WTC11 (cell line): ENCODE data around the gene SHC2.

Source experiments
- ZBTB43 ChIP-seq: sonication (generic); formaldehyde crosslinking; IDR thresholded peaks from 2 replicates; pipeline ENCODE4 v1.8.1; 2023; ENCODE audit warnings: mild to moderate bottlenecking, missing genetic modification reagents
- TF ChIP-seq, protein P1 (sequence below): fragments of 200-600 bp; IDR thresholded peaks from 2 replicates; pipeline ENCODE4 v1.8.0; 2022; ENCODE audit warnings: antibody characterized with exemption
- TF ChIP-seq, protein P2 (sequence below): sonication (generic); formaldehyde crosslinking; IDR thresholded peaks from 2 replicates; pipeline ENCODE4 v1.8.0; 2022; ENCODE audit warnings: mild to moderate bottlenecking, missing genetic modification reagents

DNA sequence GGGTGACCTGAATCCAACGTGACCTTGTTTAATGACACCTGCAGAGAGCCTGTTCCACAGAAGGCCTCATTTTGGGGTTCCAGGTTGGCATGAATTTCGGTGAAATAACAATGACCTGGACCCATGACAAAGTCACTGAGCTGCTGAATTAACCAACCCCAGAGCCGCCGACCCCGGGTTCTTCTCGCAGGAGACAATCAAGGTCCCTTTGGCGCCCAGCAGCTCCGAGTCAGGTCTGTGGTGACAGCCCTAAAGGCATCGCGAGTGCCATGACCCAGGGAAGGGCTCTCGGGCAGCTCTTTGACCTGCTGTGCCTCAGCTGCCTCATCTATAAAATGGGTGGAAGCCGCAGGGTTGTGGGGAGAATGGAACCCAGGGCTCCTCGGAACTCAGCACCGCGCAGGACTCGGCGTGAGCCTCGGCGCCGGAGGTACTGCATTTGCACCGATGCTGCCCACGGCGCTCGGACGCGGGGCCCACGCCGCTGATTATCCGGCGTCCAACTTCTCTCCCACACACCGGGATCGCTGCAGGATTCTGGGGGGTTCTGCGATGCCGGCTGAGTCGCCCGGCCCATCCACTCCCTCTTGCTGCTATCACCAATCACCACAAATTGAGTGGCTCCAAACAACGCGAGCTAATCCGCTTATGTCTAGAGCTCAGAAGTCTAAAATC lies 5.7 kb downstream of the SHC2 start:
- TF ChIP-seq, protein P1, sequence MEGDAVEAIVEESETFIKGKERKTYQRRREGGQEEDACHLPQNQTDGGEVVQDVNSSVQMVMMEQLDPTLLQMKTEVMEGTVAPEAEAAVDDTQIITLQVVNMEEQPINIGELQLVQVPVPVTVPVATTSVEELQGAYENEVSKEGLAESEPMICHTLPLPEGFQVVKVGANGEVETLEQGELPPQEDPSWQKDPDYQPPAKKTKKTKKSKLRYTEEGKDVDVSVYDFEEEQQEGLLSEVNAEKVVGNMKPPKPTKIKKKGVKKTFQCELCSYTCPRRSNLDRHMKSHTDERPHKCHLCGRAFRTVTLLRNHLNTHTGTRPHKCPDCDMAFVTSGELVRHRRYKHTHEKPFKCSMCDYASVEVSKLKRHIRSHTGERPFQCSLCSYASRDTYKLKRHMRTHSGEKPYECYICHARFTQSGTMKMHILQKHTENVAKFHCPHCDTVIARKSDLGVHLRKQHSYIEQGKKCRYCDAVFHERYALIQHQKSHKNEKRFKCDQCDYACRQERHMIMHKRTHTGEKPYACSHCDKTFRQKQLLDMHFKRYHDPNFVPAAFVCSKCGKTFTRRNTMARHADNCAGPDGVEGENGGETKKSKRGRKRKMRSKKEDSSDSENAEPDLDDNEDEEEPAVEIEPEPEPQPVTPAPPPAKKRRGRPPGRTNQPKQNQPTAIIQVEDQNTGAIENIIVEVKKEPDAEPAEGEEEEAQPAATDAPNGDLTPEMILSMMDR: no peak
- TF ChIP-seq ZBTB43 (CRISPR knock-in tag): no peak
- TF ChIP-seq, protein P2, sequence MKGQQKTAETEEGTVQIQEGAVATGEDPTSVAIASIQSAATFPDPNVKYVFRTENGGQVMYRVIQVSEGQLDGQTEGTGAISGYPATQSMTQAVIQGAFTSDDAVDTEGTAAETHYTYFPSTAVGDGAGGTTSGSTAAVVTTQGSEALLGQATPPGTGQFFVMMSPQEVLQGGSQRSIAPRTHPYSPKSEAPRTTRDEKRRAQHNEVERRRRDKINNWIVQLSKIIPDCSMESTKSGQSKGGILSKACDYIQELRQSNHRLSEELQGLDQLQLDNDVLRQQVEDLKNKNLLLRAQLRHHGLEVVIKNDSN: no peak
